NT2/D1 (cell line): ENCODE data around the gene PNN.

Source experiments
- YY1 ChIP-seq: IDR thresholded peaks from 2 replicates; pipeline ENCODE4 v1.6.1; 2011; ENCODE audit not compliant: insufficient read length, insufficient read depth
- ZNF274 ChIP-seq: IDR thresholded peaks from 2 replicates; pipeline ENCODE4 v1.6.1; 2011; ENCODE audit warnings: mild to moderate bottlenecking, low read depth, low read length

DNA sequence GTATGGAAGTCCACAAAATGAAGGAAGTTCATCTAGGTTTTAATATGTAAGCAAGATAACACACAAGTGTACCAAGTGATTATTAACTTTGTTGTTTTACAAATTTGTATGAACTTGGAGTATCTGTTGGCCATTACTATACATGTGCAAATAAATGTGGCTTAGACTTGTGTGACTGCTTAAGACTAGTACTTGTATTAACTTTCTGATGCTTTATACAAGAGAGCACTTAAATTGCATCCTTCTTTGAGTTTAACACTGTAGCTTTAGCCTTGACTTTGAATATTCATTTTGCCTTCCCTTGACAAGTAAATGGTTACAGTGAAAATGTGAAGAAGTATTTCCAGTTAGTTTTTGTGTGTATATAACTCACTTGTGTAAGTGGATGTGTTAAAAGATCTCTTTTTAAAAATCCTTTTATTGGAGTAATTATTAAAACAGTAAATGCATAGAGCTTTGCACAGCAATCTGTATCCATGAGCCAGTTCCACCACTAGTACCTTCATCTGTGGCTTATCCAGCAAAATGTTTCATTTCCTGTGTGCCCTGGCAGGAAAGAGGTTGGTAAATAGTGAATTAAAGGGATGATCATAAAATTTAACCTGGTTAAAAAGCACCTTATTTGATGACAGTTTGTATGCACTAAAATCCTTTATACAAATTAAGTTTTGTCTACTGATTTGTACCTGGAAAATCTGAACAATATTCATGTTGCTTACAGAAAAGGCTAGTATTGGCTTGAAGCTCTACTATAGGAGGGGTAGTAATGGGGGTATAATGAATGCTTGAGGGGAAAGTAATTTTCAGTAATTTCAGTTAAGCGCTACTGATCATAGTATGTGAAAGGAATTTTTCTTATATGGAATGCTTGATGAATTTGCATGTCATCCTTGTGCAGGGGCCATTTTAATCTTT is 8.0 kb downstream of the PNN start:
- TF ChIP-seq ZNF274 = no peak
- no peak for TF ChIP-seq YY1
